OCI-M2 (cell line): ENCODE measurements around the gene SMTNL1.
A peak's percentile ranks its signal among the peaks of the same experiment; 100 is the strongest.
"Not testable (repeated sequence)": the region's sequence is repeated elsewhere in the genome, so short reads cannot be mapped to it uniquely, and the experiment has no call there.

ENCODE experiments used
- DNase-seq: peaks from one replicate; lab custom pipeline; 2025; ENCODE audit not compliant: unreplicated experiment; lab: John Stamatoyannopoulos, UW

Gene SMTNL1

GRCh38 chr11:57508341-57509170 lies 28.8 kb upstream of the SMTNL1 start:
- DNase-seq: no peak

- no peak for DNase-seq
These were observed 25.5 kb upstream of the SMTNL1 start for GRCh38 chr11:57511741-57512430.

- no peak for DNase-seq
These were observed 24.5 kb upstream of the SMTNL1 start for GRCh38 chr11:57512646-57513451.

- no peak for DNase-seq
These were observed 24.0 kb upstream of the SMTNL1 start for GRCh38 chr11:57513452-57513795.

GRCh38 chr11:57513911-57514537 lies 23.4 kb upstream of the SMTNL1 start:
- DNase-seq: no peak

GRCh38 chr11:57514538-57515331 lies 22.7 kb upstream of the SMTNL1 start:
- DNase-seq: no peak

- DNase-seq: no peak
These were observed 21.9 kb upstream of the SMTNL1 start, which contains the start of gene SLC43A1 for GRCh38 chr11:57515332-57516060. SLC43A1 (minus strand) TSS chr11:57515702; CDS start chr11:57514111, 1,591 bp downstream.

- no peak for DNase-seq
These were observed 21.3 kb upstream of the SMTNL1 start for GRCh38 chr11:57516061-57516443.

GRCh38 chr11:57521116-57521515 lies 16.3 kb upstream of the SMTNL1 start:
- DNase-seq: no peak

- no peak for DNase-seq
These were observed 14.0 kb upstream of the SMTNL1 start for GRCh38 chr11:57523419-57523818.

GRCh38 chr11:57527056-57527631 lies 10.3 kb upstream of the SMTNL1 start:
- DNase-seq: peak; percentile 54

GRCh38 chr11:57529012-57529411 lies 8.4 kb upstream of the SMTNL1 start:
- no peak for DNase-seq

GRCh38 chr11:57530215-57530595 lies 7.2 kb upstream of the SMTNL1 start:
- DNase-seq: no peak

GRCh38 chr11:57530596-57531507 lies 6.5 kb upstream of the SMTNL1 start, which contains the start of gene TIMM10:
TIMM10 (minus strand) TSS chr11:57530754; CDS start chr11:57530189, 565 bp downstream.
- peak; percentile 60 for DNase-seq

- not testable (repeated sequence) for DNase-seq
These were observed 2.9 kb upstream of the SMTNL1 start for GRCh38 chr11:57534449-57534848.

GRCh38 chr11:57539342-57539741 lies 1.9 kb downstream of the SMTNL1 start:
- no peak for DNase-seq

GRCh38 chr11:57541169-57541568 lies 3.8 kb downstream of the SMTNL1 start:
- no peak for DNase-seq

- DNase-seq: no peak
These were observed 5.2 kb downstream of the SMTNL1 start for GRCh38 chr11:57542582-57542981.
